Testis (tissue), 2 donors: ENCODE measurements around the gene MINDY4.

ENCODE experiments used
- CTCF ChIP-seq, 3 experiments: fragments of 450-650 bp in 2 of 3; fragments of 200-600 bp in 1 of 3; sonication (generic) in 1 of 3; IDR thresholded peaks; one replicate each; pipeline ENCODE4 v1.5.1; 2016 to 2019; ENCODE audit warnings: antibody characterized with exemption in 3 of 3, mild to moderate bottlenecking in 2 of 3, moderate library complexity in 1 of 3
- POLR2A ChIP-seq: fragments of 450-650 bp; IDR thresholded peaks from one replicate; pipeline ENCODE4 v1.6.1; 2017; ENCODE audit warnings: antibody characterized with exemption, mild to moderate bottlenecking, moderate library complexity

GRCh38 chr7:30861612-30862011 lies 90.4 kb downstream of the MINDY4 start:
- TF ChIP-seq POLR2A = no peak
- no peak for TF ChIP-seq CTCF (IDR thresholded peaks at IDR 0.05)
